Activated T-helper 1 cell treated with anti-CD3 and anti-CD28 coated beads, Interleukin-12 subunit alpha, Interleukin-12 subunit beta, Interleukin-2, Interleukin-4 antibody, amounts not matched to agents 30 ng/mL and 10 ng/mL and 1 ng/mL, durations not matched to agents 14 hours and 24 hours and 36 hours (primary cell): ENCODE measurements around the gene RNF213. TPM values are rescaled to one million over a fixed set of nuclear protein-coding genes. Genes with fewer than 3 reads are reported as not detected.

ENCODE experiments used
- DNase-seq: peaks from one replicate; pipeline ENCODE4 v3.0.0; 2021; ENCODE audit warnings: low spot score
- H3K27ac Mint-ChIP-seq: one replicate; pipeline ENCODE4 v1.8.0; 2021; ENCODE audit warnings: mild to moderate bottlenecking, mixed read lengths
- H3K27me3 Mint-ChIP-seq: one replicate; pipeline ENCODE4 v1.8.0; 2022; ENCODE audit warnings: mild to moderate bottlenecking, moderate library complexity, mixed read lengths; ENCODE audit not compliant: insufficient read depth
- H3K36me3 Mint-ChIP-seq: one replicate; pipeline ENCODE4 v1.8.0; 2021; ENCODE audit warnings: low read depth, mixed read lengths
- H3K4me1 Mint-ChIP-seq: one replicate; pipeline ENCODE4 v1.8.0; 2021; ENCODE audit warnings: low read depth, mixed read lengths
- H3K4me3 Mint-ChIP-seq: one replicate; pipeline ENCODE4 v1.8.0; 2021; ENCODE audit warnings: mild to moderate bottlenecking, moderate library complexity, mixed read lengths
- H3K9me3 Mint-ChIP-seq: one replicate; pipeline ENCODE4 v1.8.0; 2021; ENCODE audit warnings: mixed read lengths
- intact Hi-C: fragments of 100-400 bp; cut with micrococcal nuclease; formaldehyde crosslinking; loops from one replicate; pipeline ENCODE4 v1.15.1; 2024
- total RNA-seq: library from RNA; stranded (reverse); gene quantifications from 2 replicates; pipeline ENCODE4 v1.2.3, GENCODE V29; 2022

Gene RNF213
- total RNA-seq, 1 donor from 2014 or later, result 290 TPM

DNA sequence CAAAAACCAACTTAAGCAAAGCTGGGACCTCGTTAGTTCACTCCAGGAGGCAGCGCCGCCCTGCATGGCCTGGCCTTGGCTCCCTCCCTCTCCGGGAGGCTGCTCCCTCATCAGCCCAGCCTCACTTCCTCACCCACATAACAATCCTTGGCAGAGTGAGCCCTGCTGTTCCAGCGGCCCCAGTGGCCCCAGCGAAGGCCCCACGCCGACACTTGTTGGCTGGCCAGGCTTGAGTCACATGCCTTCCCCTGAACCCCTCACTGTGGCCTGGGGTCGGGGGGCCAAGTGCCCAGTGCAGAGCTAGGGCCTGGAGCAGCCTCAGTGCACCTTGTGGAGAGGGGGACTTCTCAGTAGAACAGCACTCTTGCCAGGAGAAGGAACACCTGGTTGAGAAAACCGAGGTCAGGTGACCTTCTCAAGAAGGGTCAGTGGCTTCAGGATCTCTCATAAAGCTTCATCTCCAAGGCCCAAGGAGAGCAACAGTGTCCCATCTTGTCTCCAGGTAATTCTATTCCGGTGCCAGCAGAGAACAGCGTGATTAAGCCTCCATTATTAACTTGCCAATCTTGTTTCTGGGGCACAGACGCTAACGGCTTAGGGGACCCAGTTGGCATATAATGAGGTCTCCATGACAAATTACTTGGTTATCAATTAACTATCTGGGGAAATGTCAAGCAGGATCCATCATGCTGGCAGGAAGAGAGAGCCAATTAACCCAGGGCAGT, 181.1 kb downstream of the RNF213 start:
- no peak for DNase-seq
- Mint-ChIP-seq H3K27me3 (peaks cover 4% of the 10 kb centered on the region), H3K4me3 (no peak overlapping the region), H3K4me1 (no peaks in the 10 kb centered on the region), H3K36me3 (no peaks in the 10 kb centered on the region), H3K9me3 (no peaks in the 10 kb centered on the region), H3K27ac (no peak overlapping the region)
- intact Hi-C loops, result no loop called here

DNA sequence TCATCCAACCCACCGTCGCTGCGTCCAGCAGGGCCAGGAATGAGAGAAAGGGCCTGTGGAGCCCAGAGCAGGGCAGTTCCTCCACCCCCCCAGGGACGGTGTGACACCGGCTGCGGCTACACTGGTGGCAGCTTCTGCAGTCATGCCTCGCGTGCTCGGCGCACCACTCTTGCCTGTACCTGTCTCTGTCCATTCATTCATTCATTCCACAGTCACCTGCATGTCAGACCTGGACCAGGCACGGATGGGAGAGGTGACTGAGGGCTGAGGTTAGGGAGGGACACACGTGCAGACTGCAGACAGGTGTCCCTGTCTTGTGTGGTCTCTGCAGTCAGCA, 181.6 kb downstream of the RNF213 start:
- no peak overlapping the region for H3K27ac Mint-ChIP-seq
- no peaks in the 10 kb centered on the region for H3K36me3 Mint-ChIP-seq
- H3K4me3 Mint-ChIP-seq, result no peak overlapping the region
- peaks cover 4% of the 10 kb centered on the region for H3K27me3 Mint-ChIP-seq
- intact Hi-C loops, result no loop called here
- DNase-seq, result no peak
- no peaks in the 10 kb centered on the region for H3K4me1 Mint-ChIP-seq
- H3K9me3 Mint-ChIP-seq, result no peaks in the 10 kb centered on the region

- Mint-ChIP-seq H3K4me3 (no peak overlapping the region), H3K36me3 (no peaks in the 10 kb centered on the region), H3K9me3 (no peaks in the 10 kb centered on the region), H3K4me1 (no peaks in the 10 kb centered on the region), H3K27ac (no peak overlapping the region), H3K27me3 (peaks cover 4% of the 10 kb centered on the region)
- no peak for DNase-seq
- intact Hi-C loops, result no loop called here
Measured at GRCh38 chr17:80442764-80443163, 182.1 kb downstream of the RNF213 start.

GRCh38 chr17:80443498-80443897, 182.8 kb downstream of the RNF213 start:
- Mint-ChIP-seq H3K4me1 (no peaks in the 10 kb centered on the region), H3K36me3 (no peaks in the 10 kb centered on the region), H3K27me3 (peaks cover 4% of the 10 kb centered on the region), H3K9me3 (no peaks in the 10 kb centered on the region), H3K4me3 (no peak overlapping the region), H3K27ac (no peak overlapping the region)
- intact Hi-C loops, result no loop called here
- DNase-seq, result no peak

DNA sequence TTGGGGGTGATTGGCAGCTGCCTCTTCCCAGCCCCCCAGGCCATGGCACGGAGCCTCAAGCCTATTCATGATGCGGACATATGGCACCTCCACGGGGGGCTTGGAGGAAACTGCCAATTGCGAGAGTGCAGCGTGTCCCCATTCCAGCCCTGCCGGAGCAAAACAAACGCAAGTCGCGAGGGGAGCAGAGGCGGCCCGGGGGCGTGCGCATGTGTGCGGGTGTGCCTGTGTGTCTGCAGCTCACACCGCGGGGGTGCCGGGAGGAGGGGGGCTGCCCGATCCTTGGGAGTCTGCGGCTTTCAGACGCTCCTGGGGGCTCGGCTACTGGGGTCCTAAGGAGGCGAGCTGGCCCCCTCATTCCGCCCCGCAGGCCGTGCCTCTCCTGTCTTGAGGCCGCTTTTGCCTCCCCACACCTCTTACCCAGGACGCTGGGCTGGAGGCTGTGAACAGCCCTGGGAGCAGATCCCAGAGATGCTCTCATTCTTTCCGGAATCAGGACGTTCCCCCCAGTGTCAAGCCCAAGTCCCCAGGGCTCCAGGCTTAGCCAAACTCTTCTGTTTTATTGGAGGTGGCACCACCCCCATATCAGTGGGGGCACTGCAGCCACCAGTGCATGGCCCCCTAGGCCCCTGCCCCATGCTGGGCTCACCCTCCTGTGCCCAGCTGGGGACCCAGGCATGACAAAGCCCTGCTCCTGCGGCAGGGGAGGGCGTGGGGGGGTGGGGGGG, 183.4 kb downstream of the RNF213 start:
- no peaks in the 10 kb centered on the region for H3K9me3 Mint-ChIP-seq
- no peak overlapping the region for H3K27ac Mint-ChIP-seq
- intact Hi-C loops, result no loop called here
- H3K36me3 Mint-ChIP-seq, result no peaks in the 10 kb centered on the region
- no peak overlapping the region for H3K4me3 Mint-ChIP-seq
- no peak for DNase-seq
- no peaks in the 10 kb centered on the region for H3K4me1 Mint-ChIP-seq
- H3K27me3 Mint-ChIP-seq, result peaks cover 4% of the 10 kb centered on the region

GRCh38 chr17:80444644-80444979, 184.0 kb downstream of the RNF213 start:
- intact Hi-C loops, result no loop called here
- no peak overlapping the region for H3K4me3 Mint-ChIP-seq
- DNase-seq, result no peak
- H3K27me3 Mint-ChIP-seq, result peaks cover 4% of the 10 kb centered on the region
- no peaks in the 10 kb centered on the region for H3K9me3 Mint-ChIP-seq
- H3K4me1 Mint-ChIP-seq, result no peaks in the 10 kb centered on the region
- no peaks in the 10 kb centered on the region for H3K36me3 Mint-ChIP-seq
- H3K27ac Mint-ChIP-seq, result no peak overlapping the region

DNA sequence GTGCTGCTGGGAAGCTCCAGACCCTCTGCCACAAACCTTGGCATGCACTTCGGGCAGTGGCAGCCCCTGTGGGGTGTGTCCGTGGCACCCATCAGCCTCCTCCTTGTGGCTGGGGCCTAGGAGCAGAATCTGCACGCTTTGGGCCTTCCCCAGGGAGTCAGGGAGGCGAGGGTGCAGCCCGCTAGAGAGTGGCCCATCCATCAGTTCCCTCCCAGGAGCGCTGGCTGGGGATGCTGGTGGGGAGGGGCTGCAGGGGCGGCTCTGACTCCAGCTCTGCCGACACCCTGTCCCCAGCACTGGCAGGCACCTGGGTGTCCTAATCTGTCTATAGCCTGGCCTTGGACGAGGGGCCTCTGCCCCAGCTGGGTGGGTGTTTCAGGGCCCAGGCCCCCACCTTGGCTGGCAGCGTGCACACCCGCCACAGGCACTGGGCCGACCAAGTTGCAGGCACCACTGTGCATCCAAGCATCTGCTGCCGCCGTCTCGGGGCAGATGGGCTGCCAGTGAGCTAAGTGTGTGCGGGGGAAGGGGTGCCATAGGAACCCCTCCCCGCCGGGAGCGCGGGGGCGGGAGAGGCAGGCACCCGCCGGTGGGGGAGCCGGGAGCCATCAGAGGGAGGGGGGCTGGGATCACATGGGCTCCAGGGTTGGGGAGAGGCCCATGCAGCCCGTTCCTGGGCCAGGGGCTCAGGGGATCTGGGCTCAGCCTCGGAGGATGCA, 184.5 kb downstream of the RNF213 start:
- no peak for DNase-seq
- Mint-ChIP-seq H3K4me1 (no peaks in the 10 kb centered on the region), H3K27ac (no peak overlapping the region), H3K4me3 (no peak overlapping the region), H3K27me3 (peaks cover 4% of the 10 kb centered on the region), H3K9me3 (no peaks in the 10 kb centered on the region), H3K36me3 (no peaks in the 10 kb centered on the region)
- intact Hi-C loops, result no loop called here

DNA sequence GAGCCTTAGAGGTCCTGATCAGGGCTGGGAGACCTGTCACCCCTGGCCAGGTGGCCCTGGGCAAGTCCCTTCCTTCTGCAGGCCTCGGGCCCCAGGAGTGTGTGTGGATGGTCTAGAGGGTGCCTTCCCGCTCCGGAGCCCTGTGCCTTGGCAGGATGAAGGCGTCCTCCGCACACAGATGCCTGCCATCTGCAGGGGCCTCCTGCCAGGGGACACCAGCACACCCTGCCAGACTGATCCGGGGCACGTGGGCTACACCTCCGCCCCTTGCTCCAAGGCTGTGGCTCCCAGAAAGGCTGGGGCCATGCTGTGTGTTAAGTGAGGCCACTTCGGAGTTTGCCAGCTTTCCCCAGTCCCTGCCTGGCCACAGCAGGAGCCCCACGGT, 185.1 kb downstream of the RNF213 start:
- no peak overlapping the region for H3K27ac Mint-ChIP-seq
- no peaks in the 10 kb centered on the region for H3K9me3 Mint-ChIP-seq
- no peak for DNase-seq
- H3K27me3 Mint-ChIP-seq, result peaks cover 4% of the 10 kb centered on the region
- H3K4me3 Mint-ChIP-seq, result no peak overlapping the region
- intact Hi-C loops, result no loop called here
- H3K36me3 Mint-ChIP-seq, result no peaks in the 10 kb centered on the region
- H3K4me1 Mint-ChIP-seq, result no peaks in the 10 kb centered on the region

- H3K36me3 Mint-ChIP-seq, result no peaks in the 10 kb centered on the region
- peaks cover 4% of the 10 kb centered on the region for H3K27me3 Mint-ChIP-seq
- no peak overlapping the region for H3K27ac Mint-ChIP-seq
- H3K9me3 Mint-ChIP-seq, result no peaks in the 10 kb centered on the region
- intact Hi-C loops, result no loop called here
- no peak overlapping the region for H3K4me3 Mint-ChIP-seq
- no peak for DNase-seq
- H3K4me1 Mint-ChIP-seq, result no peaks in the 10 kb centered on the region
Measured at GRCh38 chr17:80446645-80447405, 186.2 kb downstream of the RNF213 start.

GRCh38 chr17:80447790-80448189, 187.1 kb downstream of the RNF213 start:
- H3K4me1 Mint-ChIP-seq, result no peaks in the 10 kb centered on the region
- DNase-seq, result no peak
- H3K27ac Mint-ChIP-seq, result no peak overlapping the region
- no peak overlapping the region for H3K4me3 Mint-ChIP-seq
- no peaks in the 10 kb centered on the region for H3K36me3 Mint-ChIP-seq
- H3K9me3 Mint-ChIP-seq, result no peaks in the 10 kb centered on the region
- intact Hi-C loops, result no loop called here
- peaks cover 2% of the 10 kb centered on the region for H3K27me3 Mint-ChIP-seq
